ENCODE measurements around the gene KLRC1.

GRCh38 chr12:10408842-10409241 is 44.3 kb downstream of the KLRC1 start:
- TF ChIP-seq, protein P1, sequence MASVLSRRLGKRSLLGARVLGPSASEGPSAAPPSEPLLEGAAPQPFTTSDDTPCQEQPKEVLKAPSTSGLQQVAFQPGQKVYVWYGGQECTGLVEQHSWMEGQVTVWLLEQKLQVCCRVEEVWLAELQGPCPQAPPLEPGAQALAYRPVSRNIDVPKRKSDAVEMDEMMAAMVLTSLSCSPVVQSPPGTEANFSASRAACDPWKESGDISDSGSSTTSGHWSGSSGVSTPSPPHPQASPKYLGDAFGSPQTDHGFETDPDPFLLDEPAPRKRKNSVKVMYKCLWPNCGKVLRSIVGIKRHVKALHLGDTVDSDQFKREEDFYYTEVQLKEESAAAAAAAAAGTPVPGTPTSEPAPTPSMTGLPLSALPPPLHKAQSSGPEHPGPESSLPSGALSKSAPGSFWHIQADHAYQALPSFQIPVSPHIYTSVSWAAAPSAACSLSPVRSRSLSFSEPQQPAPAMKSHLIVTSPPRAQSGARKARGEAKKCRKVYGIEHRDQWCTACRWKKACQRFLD (CRISPR knock-in tag; IDR thresholded peaks at IDR 0.05), result no peak
- TF ChIP-seq ZNF121 (CRISPR knock-in tag; conservative IDR thresholded peaks at IDR 0.05) (no peak), ZKSCAN1 (IDR thresholded peaks at IDR 0.05; ENCODE audit: low read depth, low read length) (no peak), MGA (IDR thresholded peaks at IDR 0.05) (no peak), SMARCC2 (IDR thresholded peaks at IDR 0.05; ENCODE audit: low read depth) (no peak), CBFB (CRISPR knock-in tag; IDR thresholded peaks at IDR 0.05) (no peak), ZFPM2 (CRISPR knock-in tag; IDR thresholded peaks at IDR 0.05) (no peak), E2F4 (CRISPR knock-in tag; IDR thresholded peaks at IDR 0.05; ENCODE audit: low read depth) (no peak), POLR2A (conservative IDR thresholded peaks at IDR 0.05) (no peak)
